GM19238 (cell line): ENCODE data around the gene PRR3.

Experiments
- DNase-seq: peaks from one replicate; pipeline ENCODE4 v3.0.0; 2011; ENCODE audit warnings: low spot score; ENCODE audit not compliant: insufficient read length

The PRR3 gene

GRCh38 chr6:30611856-30612194 is 54.7 kb downstream of the PRR3 start:
- DNase-seq = no peak

- DNase-seq = no peak
Measured at GRCh38 chr6:30612213-30612612, 55.1 kb downstream of the PRR3 start.

- no peak for DNase-seq
Measured at GRCh38 chr6:30612687-30613248, 55.7 kb downstream of the PRR3 start.
